RWPE2 (cell line): Measurements from ENCODE around the gene GNG11.

Source experiments
- ATAC-seq: fragments of 200-7000 bp; cut with Tn5 transposase; 3 replicates; pipeline ENCODE4 v1.9.1; 2021; ENCODE audit warnings: low read depth
- DNase-seq: peaks from one replicate; pipeline ENCODE4 v3.0.0-alpha.2; 2020; ENCODE audit warnings: low spot score
- H3K27ac ChIP-seq: fragments of 450-650 bp; 2 replicates; pipeline ENCODE4 v1.5.1; 2017; ENCODE audit warnings: mild to moderate bottlenecking; ENCODE audit not compliant: poor library complexity, severe bottlenecking
- H3K27me3 ChIP-seq: fragments of 250-450 bp; sonication (Bioruptor Pico); 2 replicates; pipeline ENCODE4 v1.5.1; 2021; ENCODE audit warnings: mild to moderate bottlenecking, moderate library complexity; ENCODE audit not compliant: insufficient read depth, poor library complexity, severe bottlenecking
- H3K36me3 ChIP-seq: fragments of 250-450 bp; sonication (Bioruptor Pico); 2 replicates; pipeline ENCODE4 v1.5.1; 2020; ENCODE audit warnings: low read depth, mild to moderate bottlenecking, moderate library complexity
- H3K4me1 ChIP-seq: fragments of 250-450 bp; sonication (Bioruptor Pico); 2 replicates; pipeline ENCODE4 v1.5.1; 2021; ENCODE audit warnings: mild to moderate bottlenecking, moderate library complexity; ENCODE audit not compliant: insufficient read depth, poor library complexity, severe bottlenecking
- H3K4me3 ChIP-seq: fragments of 250-450 bp; sonication (Bioruptor Pico); 2 replicates; pipeline ENCODE4 v1.5.1; 2021; ENCODE audit warnings: mild to moderate bottlenecking, moderate library complexity; ENCODE audit not compliant: severe bottlenecking
- H3K9me3 ChIP-seq: fragments of 250-450 bp; sonication (Bioruptor Pico); 2 replicates; pipeline ENCODE4 v1.5.1; 2021; ENCODE audit warnings: mild to moderate bottlenecking, moderate library complexity; ENCODE audit not compliant: severe bottlenecking
- CTCF ChIP-seq: fragments of 450-650 bp; IDR thresholded peaks from one replicate; pipeline ENCODE4 v1.5.1; 2017; ENCODE audit warnings: mild to moderate bottlenecking, moderate library complexity; ENCODE audit not compliant: poor library complexity, severe bottlenecking

The GNG11 gene

GRCh38 chr7:93977211-93977950, 55.8 kb downstream of the GNG11 start:
- H3K27me3 ChIP-seq: no peaks in the 10 kb centered on the region
- H3K27ac ChIP-seq: no peak overlapping the region
- no peaks in the 10 kb centered on the region for H3K9me3 ChIP-seq
- no peak overlapping the region for H3K4me3 ChIP-seq
- ATAC-seq (no peak), DNase-seq (no peak)
- no peaks in the 10 kb centered on the region for H3K4me1 ChIP-seq
- H3K36me3 ChIP-seq: no peaks in the 10 kb centered on the region
- TF ChIP-seq CTCF: no peak
